HepG2 (cell line): ENCODE results near the gene OPN3. TPM values are rescaled to one million over a fixed set of nuclear protein-coding genes. Genes with fewer than 3 reads are reported as not detected.

Experiments used
- ADNP ChIP-seq: sonication (generic); formaldehyde crosslinking; IDR thresholded peaks from 2 replicates; pipeline ENCODE4 v1.4.0; 2020; ENCODE audit warnings: missing genetic modification reagents
- ATF7 ChIP-seq, 2 experiments: fragments of 450-650 bp in 1 of 2; sonication (generic) in 1 of 2; formaldehyde crosslinking in 1 of 2; IDR thresholded peaks; 2 replicates each; pipeline versions ENCODE4 v1.4.0 to v1.6.1; 2016 to 2020; ENCODE audit warnings: antibody characterized with exemption in 1 of 2, mild to moderate bottlenecking in 1 of 2, missing genetic modification reagents in 1 of 2
- CBX2 ChIP-seq, 2 experiments: fragments of 200-600 bp in 1 of 2; sonication (generic); formaldehyde crosslinking in 1 of 2; IDR thresholded peaks; 2 replicates each; pipeline versions ENCODE4 v1.7.0 to v1.8.1; 2018 to 2022; ENCODE audit warnings: low read depth in 2 of 2, low read length in 1 of 2, mild to moderate bottlenecking in 1 of 2, missing genetic modification reagents in 1 of 2
- GABPB1 ChIP-seq: IDR thresholded peaks from 2 replicates; pipeline ENCODE4 v1.6.1; 2016; ENCODE audit warnings: mild to moderate bottlenecking, missing genetic modification reagents, moderate library complexity, missing compliant biosample characterization
- HCFC1 ChIP-seq: fragments of 150-350 bp; IDR thresholded peaks from 2 replicates; pipeline ENCODE4 v1.6.1; 2014; ENCODE audit warnings: low read depth, low read length
- MED1 ChIP-seq: sonication (generic); formaldehyde crosslinking; IDR thresholded peaks from 2 replicates; pipeline ENCODE4 v1.4.0; 2020; ENCODE audit warnings: missing genetic modification reagents
- NFKBIZ ChIP-seq: IDR thresholded peaks from 2 replicates; pipeline ENCODE4 v1.6.1; 2018; ENCODE audit warnings: missing genetic modification reagents, missing compliant biosample characterization
- NR2F2 ChIP-seq: IDR thresholded peaks from 2 replicates; pipeline ENCODE4 v1.6.1; 2012; ENCODE audit warnings: low read depth, inconsistent platforms, borderline replicate concordance
- PAWR ChIP-seq: sonication (generic); formaldehyde crosslinking; IDR thresholded peaks from 2 replicates; pipeline ENCODE4 v1.4.0; 2020; ENCODE audit warnings: missing genetic modification reagents, mild to moderate bottlenecking, borderline replicate concordance
- PHF20 ChIP-seq: sonication (generic); formaldehyde crosslinking; IDR thresholded peaks from 2 replicates; pipeline ENCODE4 v1.5.0; 2020; ENCODE audit warnings: mild to moderate bottlenecking, missing genetic modification reagents
- PTBP1 ChIP-seq: fragments of 200-400 bp; formaldehyde crosslinking; IDR thresholded peaks from 2 replicates; pipeline ENCODE4 v1.6.1; 2018; ENCODE audit warnings: low read length, low read depth; ENCODE audit not compliant: poor library complexity, severe bottlenecking
- TCF7L2 ChIP-seq: IDR thresholded peaks from 2 replicates; pipeline ENCODE4 v1.6.1; 2011; ENCODE audit warnings: mild to moderate bottlenecking, low read depth, low read length, moderate library complexity
- ZNF24 ChIP-seq: fragments of 450-650 bp; IDR thresholded peaks from 2 replicates; pipeline ENCODE4 v1.6.1; 2017; ENCODE audit warnings: antibody characterized with exemption, mild to moderate bottlenecking
- ZNF296 ChIP-seq: sonication (generic); formaldehyde crosslinking; conservative IDR thresholded peaks from 2 replicates; pipeline ENCODE4 v1.5.0; 2020; ENCODE audit warnings: mild to moderate bottlenecking, missing genetic modification reagents
- ZNF343 ChIP-seq: sonication (generic); formaldehyde crosslinking; IDR thresholded peaks from 2 replicates; pipeline ENCODE4 v1.4.0; 2020; ENCODE audit warnings: mild to moderate bottlenecking, missing genetic modification reagents
- ZNF678 ChIP-seq: sonication (generic); formaldehyde crosslinking; IDR thresholded peaks from 2 replicates; pipeline ENCODE4 v1.4.0; 2020; ENCODE audit warnings: mild to moderate bottlenecking, missing genetic modification reagents
- ZNF713 ChIP-seq: sonication (generic); formaldehyde crosslinking; IDR thresholded peaks from 2 replicates; pipeline ENCODE4 v1.4.0; 2020; ENCODE audit warnings: mild to moderate bottlenecking, missing genetic modification reagents
- polyA plus RNA-seq, 8 experiments: library from polyadenylated mRNA; depleted of rRNA in 3 of 8; stranded (reverse) in 7 of 8; unstranded in 1 of 8; fragments of >200 nt; fragmentation: Illumina TruSeq in 4 of 8; extraction: Trizol in 4 of 8; gene quantifications; 2 replicates each; pipeline versions ENCODE4 v1.2.1 to v1.2.3, GENCODE V29; 2011 to 2016; ENCODE audit warnings: low read depth in 4 of 8, missing spikeins in 1 of 8, mixed read lengths in 1 of 8; ENCODE audit not compliant: insufficient read depth in 1 of 8
- total RNA-seq, 5 experiments: library from RNA; depleted of rRNA; stranded (reverse); fragments of >200 nt; fragmentation: Illumina TruSeq; extraction: Trizol; gene quantifications; 2 replicates each; pipeline ENCODE4 v1.2.3, GENCODE V29; 2016; ENCODE audit warnings: low read depth in 1 of 5
- TF ChIP-seq, protein P1 (sequence below): sonication (generic); formaldehyde crosslinking; IDR thresholded peaks from 2 replicates; pipeline ENCODE4 v1.8.1; 2023; ENCODE audit warnings: mild to moderate bottlenecking, moderate library complexity, missing genetic modification reagents
- TF ChIP-seq, protein P2 (sequence below): sonication (generic); formaldehyde crosslinking; IDR thresholded peaks from 2 replicates; pipeline ENCODE4 v1.5.0; 2020; ENCODE audit warnings: missing genetic modification reagents
- TF ChIP-seq, protein P3 (sequence below): IDR thresholded peaks from 2 replicates; pipeline ENCODE4 v1.6.1; 2016; ENCODE audit warnings: low read depth
- TF ChIP-seq, protein P4 (sequence below): sonication (generic); formaldehyde crosslinking; IDR thresholded peaks from 2 replicates; pipeline ENCODE4 v1.4.0; 2020; ENCODE audit warnings: mild to moderate bottlenecking, missing genetic modification reagents, borderline replicate concordance

The OPN3 gene
- total and polyA plus RNA-seq, 2 of the 13 experiments (the other 11 are each of a cell fraction or from before 2014, with no cell fraction given), result 17.4 to 23.0 TPM

DNA sequence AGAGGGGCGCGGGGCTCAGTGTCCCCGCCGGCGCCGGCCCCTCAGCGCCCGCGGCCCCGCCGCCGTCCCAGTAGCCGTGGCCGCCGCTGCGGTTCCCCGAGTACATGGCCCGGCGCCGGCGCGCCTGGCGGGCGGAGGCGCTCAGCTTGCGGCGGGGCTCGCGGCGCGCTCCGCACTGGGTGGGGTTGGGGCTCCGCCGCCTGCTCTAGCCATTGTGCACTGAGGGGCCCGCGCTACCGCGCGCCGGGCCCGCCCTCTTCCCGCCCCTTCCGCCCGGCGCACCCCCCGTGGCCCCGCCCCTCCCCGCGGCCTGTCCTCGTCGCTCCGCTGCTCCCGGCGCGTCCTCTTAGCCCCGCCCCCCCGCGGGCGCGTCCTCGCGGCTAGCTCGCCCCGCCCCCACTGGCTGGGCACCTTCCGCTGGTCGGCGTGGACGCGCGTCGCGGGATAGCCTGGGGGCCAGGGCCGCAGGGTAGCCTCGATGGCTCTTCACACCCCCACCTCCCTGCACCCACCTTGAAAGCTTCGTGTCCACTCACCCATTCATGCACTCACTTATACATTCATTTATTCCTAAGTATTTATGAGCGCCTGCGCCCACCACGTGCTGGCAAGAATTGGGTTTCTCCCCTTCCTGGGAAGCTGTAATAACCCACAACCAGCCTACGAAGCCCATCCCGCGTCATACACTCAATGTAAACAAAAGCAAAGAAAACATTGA is at the start of gene OPN3, which contains the start of gene CHML (continued):
- TF ChIP-seq NR2F2 (no peak), ZNF678 (no peak), PHF20 (CRISPR knock-in tag) (peak; percentile 64), ADNP (CRISPR knock-in tag) (no peak), CBX2 (IDR thresholded peaks at IDR 0.05; ENCODE audit: low read depth, low read length) (no peak), CBX2 (CRISPR knock-in tag; IDR thresholded peaks at IDR 0.05; ENCODE audit: low read depth) (no peak), MED1 (CRISPR knock-in tag) (peak; percentile 55; the same call in 1 of the 2 replicates), NFKBIZ (CRISPR knock-in tag) (no peak), ZNF296 (CRISPR knock-in tag) (no peak), ATF7 (IDR thresholded peaks at IDR 0.05) (no peak), ATF7 (CRISPR knock-in tag; IDR thresholded peaks at IDR 0.05) (no peak), PTBP1 (no peak), ZNF343 (no peak), ZNF24 (no peak), HCFC1 (no peak), ZNF713 (CRISPR knock-in tag) (no peak), GABPB1 (CRISPR knock-in tag) (peak; percentile 84), PAWR (no peak), TCF7L2 (no peak)
- TF ChIP-seq, protein P1, sequence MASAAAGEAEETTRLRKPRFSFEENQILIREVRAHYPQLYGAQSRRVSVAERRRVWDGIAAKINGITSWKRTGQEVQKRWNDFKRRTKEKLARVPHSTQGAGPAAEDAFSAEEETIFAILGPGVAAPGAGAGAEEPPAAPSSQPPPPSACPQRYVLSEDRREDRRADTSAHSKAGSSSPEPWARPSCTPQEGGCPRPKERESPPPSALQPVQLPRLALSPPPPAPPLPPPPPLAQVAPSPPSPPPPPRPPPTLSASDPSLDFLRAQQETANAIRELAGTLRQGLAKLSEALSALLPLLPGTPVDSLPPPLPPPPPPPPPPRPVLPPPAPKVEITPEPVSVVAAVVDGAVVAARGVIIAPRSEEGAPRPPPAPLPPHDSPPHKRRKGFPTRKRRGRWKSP, result peak; percentile 37; the same call in 1 of the 2 replicates
- TF ChIP-seq, protein P2, sequence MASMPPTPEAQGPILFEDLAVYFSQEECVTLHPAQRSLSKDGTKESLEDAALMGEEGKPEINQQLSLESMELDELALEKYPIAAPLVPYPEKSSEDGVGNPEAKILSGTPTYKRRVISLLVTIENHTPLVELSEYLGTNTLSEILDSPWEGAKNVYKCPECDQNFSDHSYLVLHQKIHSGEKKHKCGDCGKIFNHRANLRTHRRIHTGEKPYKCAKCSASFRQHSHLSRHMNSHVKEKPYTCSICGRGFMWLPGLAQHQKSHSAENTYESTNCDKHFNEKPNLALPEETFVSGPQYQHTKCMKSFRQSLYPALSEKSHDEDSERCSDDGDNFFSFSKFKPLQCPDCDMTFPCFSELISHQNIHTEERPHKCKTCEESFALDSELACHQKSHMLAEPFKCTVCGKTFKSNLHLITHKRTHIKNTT (CRISPR knock-in tag), result no peak
- TF ChIP-seq, protein P3, sequence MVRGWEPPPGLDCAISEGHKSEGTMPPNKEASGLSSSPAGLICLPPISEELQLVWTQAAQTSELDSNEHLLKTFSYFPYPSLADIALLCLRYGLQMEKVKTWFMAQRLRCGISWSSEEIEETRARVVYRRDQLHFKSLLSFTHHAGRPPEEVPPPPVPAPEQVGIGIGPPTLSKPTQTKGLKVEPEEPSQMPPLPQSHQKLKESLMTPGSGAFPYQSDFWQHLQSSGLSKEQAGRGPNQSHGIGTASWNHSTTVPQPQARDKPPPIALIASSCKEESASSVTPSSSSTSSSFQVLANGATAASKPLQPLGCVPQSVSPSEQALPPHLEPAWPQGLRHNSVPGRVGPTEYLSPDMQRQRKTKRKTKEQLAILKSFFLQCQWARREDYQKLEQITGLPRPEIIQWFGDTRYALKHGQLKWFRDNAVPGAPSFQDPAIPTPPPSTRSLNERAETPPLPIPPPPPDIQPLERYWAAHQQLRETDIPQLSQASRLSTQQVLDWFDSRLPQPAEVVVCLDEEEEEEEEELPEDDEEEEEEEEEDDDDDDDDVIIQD (CRISPR knock-in tag), result 0 out of 2 replicates have a peak, but pooled peaks have one; percentile 11
- TF ChIP-seq, protein P4, sequence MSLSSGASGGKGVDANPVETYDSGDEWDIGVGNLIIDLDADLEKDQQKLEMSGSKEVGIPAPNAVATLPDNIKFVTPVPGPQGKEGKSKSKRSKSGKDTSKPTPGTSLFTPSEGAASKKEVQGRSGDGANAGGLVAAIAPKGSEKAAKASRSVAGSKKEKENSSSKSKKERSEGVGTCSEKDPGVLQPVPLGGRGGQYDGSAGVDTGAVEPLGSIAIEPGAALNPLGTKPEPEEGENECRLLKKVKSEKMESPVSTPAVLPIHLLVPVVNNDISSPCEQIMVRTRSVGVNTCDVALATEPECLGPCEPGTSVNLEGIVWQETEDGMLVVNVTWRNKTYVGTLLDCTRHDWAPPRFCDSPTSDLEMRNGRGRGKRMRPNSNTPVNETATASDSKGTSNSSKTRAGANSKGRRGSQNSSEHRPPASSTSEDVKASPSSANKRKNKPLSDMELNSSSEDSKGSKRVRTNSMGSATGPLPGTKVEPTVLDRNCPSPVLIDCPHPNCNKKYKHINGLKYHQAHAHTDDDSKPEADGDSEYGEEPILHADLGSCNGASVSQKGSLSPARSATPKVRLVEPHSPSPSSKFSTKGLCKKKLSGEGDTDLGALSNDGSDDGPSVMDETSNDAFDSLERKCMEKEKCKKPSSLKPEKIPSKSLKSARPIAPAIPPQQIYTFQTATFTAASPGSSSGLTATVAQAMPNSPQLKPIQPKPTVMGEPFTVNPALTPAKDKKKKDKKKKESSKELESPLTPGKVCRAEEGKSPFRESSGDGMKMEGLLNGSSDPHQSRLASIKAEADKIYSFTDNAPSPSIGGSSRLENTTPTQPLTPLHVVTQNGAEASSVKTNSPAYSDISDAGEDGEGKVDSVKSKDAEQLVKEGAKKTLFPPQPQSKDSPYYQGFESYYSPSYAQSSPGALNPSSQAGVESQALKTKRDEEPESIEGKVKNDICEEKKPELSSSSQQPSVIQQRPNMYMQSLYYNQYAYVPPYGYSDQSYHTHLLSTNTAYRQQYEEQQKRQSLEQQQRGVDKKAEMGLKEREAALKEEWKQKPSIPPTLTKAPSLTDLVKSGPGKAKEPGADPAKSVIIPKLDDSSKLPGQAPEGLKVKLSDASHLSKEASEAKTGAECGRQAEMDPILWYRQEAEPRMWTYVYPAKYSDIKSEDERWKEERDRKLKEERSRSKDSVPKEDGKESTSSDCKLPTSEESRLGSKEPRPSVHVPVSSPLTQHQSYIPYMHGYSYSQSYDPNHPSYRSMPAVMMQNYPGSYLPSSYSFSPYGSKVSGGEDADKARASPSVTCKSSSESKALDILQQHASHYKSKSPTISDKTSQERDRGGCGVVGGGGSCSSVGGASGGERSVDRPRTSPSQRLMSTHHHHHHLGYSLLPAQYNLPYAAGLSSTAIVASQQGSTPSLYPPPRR (CRISPR knock-in tag), result no peak
